HepG2 (cell line): ENCODE measurements around the gene COL27A1. TPM values are rescaled to one million over a fixed set of nuclear protein-coding genes. Genes with fewer than 3 reads are reported as not detected.
A peak's percentile ranks its signal among the peaks of the same experiment; 100 is the strongest.
"Not testable (repeated sequence)": the region's sequence is repeated elsewhere in the genome, so short reads cannot be mapped to it uniquely, and the experiment has no call there.

ENCODE experiments used
- ATAC-seq: fragments of 200-7000 bp; cut with Tn5 transposase; 3 replicates; pipeline ENCODE4 v1.9.1; 2020; ENCODE audit warnings: mild to moderate bottlenecking, moderate library complexity
- BruUV-seq: library from RNA; stranded (reverse); fragments of 400-500 nt; replicated peaks from 2 replicates; lab custom pipeline; 2021; lab: Mats Ljungman, UMichigan
- CTCF ChIA-PET: fragments of 300-600 bp; formaldehyde crosslinking; extraction: SDS; loops from one replicate; lab custom pipeline; 2021; ENCODE audit warnings: low total read pairs, inconsistent platforms, low intra/inter-chr PET ratio; lab: Yijun Ruan, JAX
- POLR2A ChIA-PET: fragments of 350-600 bp; sonication (Branson Sonifier 250); formaldehyde crosslinking; loops from one replicate; lab custom pipeline; 2020; ENCODE audit warnings: antibody characterized with exemption, inconsistent platforms; lab: Yijun Ruan, JAX
- DNase-seq: peaks from one replicate; pipeline ENCODE4 v3.0.0-alpha.2; 2015; ENCODE audit warnings: low spot score
- FAIRE-seq: peaks from 3 replicates; lab custom pipeline; 2011; peaks lifted over from hg19 to GRCh38; lab: Jason Lieb, UNC
- H2AFZ ChIP-seq: one replicate; pipeline ENCODE4 v1.6.1; 2011; ENCODE audit warnings: low read length, inconsistent platforms
- H3K27ac ChIP-seq: fragments of 300-600 bp; 3 replicates; pipeline ENCODE4 v1.8.0; 2011; ENCODE audit warnings: mixed run types, mild to moderate bottlenecking, mixed read lengths, low read length, inconsistent platforms; ENCODE audit not compliant: insufficient read depth; ENCODE audit errors: extremely low read length
- H3K27me3 ChIP-seq, 2 experiments: fragments of 200-600 bp in 1 of 2; 2 replicates in 1 of 2; 3 replicates in 1 of 2; pipeline versions ENCODE4 v1.6.0 to v1.8.0; 2011; ENCODE audit warnings: low read length in 2 of 2, mild to moderate bottlenecking in 2 of 2, moderate library complexity in 2 of 2, inconsistent platforms in 1 of 2; ENCODE audit not compliant: insufficient read depth in 2 of 2, control insufficient read depth in 1 of 2
- H3K36me3 ChIP-seq, 2 experiments: fragments of 200-600 bp in 1 of 2; replicated peaks in 1 of 2; 2 replicates in 1 of 2; 3 replicates in 1 of 2; pipeline versions ENCODE4 v1.5.1 to v1.8.0; 2011; ENCODE audit warnings: low read length in 2 of 2, inconsistent platforms in 1 of 2; ENCODE audit not compliant: insufficient read depth in 2 of 2, control insufficient read depth in 1 of 2
- H3K4me1 ChIP-seq: 2 replicates; pipeline ENCODE4 v1.5.1; 2012; ENCODE audit warnings: low read length, inconsistent platforms; ENCODE audit not compliant: insufficient read depth
- H3K4me2 ChIP-seq: 2 replicates; pipeline ENCODE4 v1.6.0; 2011; ENCODE audit warnings: low read depth, low read length, inconsistent platforms
- H3K4me3 ChIP-seq, 3 experiments: fragments of 200-600 bp in 1 of 3; sonication (generic), shearing (Covaris generic) in 1 of 3; replicated peaks in 1 of 3; 2 replicates each; pipeline ENCODE4 v1.5.1; 2011 to 2016; ENCODE audit warnings: low read length in 3 of 3, inconsistent platforms in 2 of 3, low read depth in 2 of 3, mild to moderate bottlenecking in 2 of 3, control low read depth in 1 of 3, mixed read lengths in 1 of 3; ENCODE audit not compliant: insufficient read depth in 1 of 3
- H3K79me2 ChIP-seq: one replicate; pipeline ENCODE4 v1.6.1; 2011; ENCODE audit warnings: low read length, inconsistent platforms; ENCODE audit not compliant: insufficient read depth
- H3K9ac ChIP-seq: 2 replicates; pipeline ENCODE4 v1.6.0; 2011; ENCODE audit warnings: mild to moderate bottlenecking, low read depth, low read length, inconsistent platforms; ENCODE audit not compliant: insufficient read depth
- H3K9me3 ChIP-seq: 2 replicates; pipeline ENCODE4 v1.5.1; 2012; ENCODE audit warnings: mild to moderate bottlenecking, low read length
- H4K20me1 ChIP-seq: 2 replicates; pipeline ENCODE4 v1.6.0; 2011; ENCODE audit warnings: inconsistent platforms, mild to moderate bottlenecking, low read length, moderate library complexity; ENCODE audit not compliant: insufficient read depth
- ZEB1 ChIP-seq: IDR thresholded peaks from 2 replicates; pipeline ENCODE4 v1.6.1; 2012; ENCODE audit warnings: mild to moderate bottlenecking, low read depth, inconsistent platforms; ENCODE audit not compliant: insufficient replicate concordance
- ZNF274 ChIP-seq: sonication (generic); formaldehyde crosslinking; IDR thresholded peaks from 2 replicates; pipeline ENCODE4 v1.5.1; 2020; ENCODE audit warnings: mild to moderate bottlenecking, missing genetic modification reagents
- ZNF678 ChIP-seq: sonication (generic); formaldehyde crosslinking; IDR thresholded peaks from 2 replicates; pipeline ENCODE4 v1.4.0; 2020; ENCODE audit warnings: mild to moderate bottlenecking, missing genetic modification reagents
- ZNF768 ChIP-seq: sonication (generic); formaldehyde crosslinking; IDR thresholded peaks from 2 replicates; pipeline ENCODE4 v1.4.0; 2020; ENCODE audit warnings: missing genetic modification reagents
- WGBS: methylation state at CpG from one replicate; pipeline ENCODE4 v1.1.6; 2017; ENCODE audit warnings: low lambda C conversion rate; 5-methylcytosine and 5-hydroxymethylcytosine counted together
- in situ Hi-C: cut with HindIII; loops from 2 replicates; pipeline ENCODE4 v1.10.0; 2017; ENCODE audit warnings: low pct_unique_long_range_greater_than_20kb; ENCODE audit not compliant: extremely low pct_ligation_motif_present
- intact Hi-C: fragments of 100-400 bp; cut with micrococcal nuclease; formaldehyde crosslinking; loops from one replicate; pipeline ENCODE4 v1.10.0; 2022; ENCODE audit not compliant: unreplicated experiment
- polyA plus RNA-seq, 8 experiments: library from polyadenylated mRNA; depleted of rRNA in 3 of 8; stranded (reverse) in 7 of 8; unstranded in 1 of 8; fragments of >200 nt; fragmentation: Illumina TruSeq in 4 of 8; extraction: Trizol in 4 of 8; gene quantifications; 2 replicates each; pipeline versions ENCODE4 v1.2.1 to v1.2.3, GENCODE V29; 2011 to 2016; ENCODE audit warnings: low read depth in 4 of 8, missing spikeins in 1 of 8, mixed read lengths in 1 of 8; ENCODE audit not compliant: insufficient read depth in 1 of 8
- total RNA-seq, 5 experiments: library from RNA; depleted of rRNA; stranded (reverse); fragments of >200 nt; fragmentation: Illumina TruSeq; extraction: Trizol; gene quantifications; 2 replicates each; pipeline ENCODE4 v1.2.3, GENCODE V29; 2016; ENCODE audit warnings: low read depth in 1 of 5
- TF ChIP-seq, protein P1 (sequence below): sonication (generic); formaldehyde crosslinking; IDR thresholded peaks from 2 replicates; pipeline ENCODE4 v1.4.0; 2020; ENCODE audit warnings: mild to moderate bottlenecking, missing genetic modification reagents
- TF ChIP-seq, protein P2 (sequence below): sonication (generic); formaldehyde crosslinking; IDR thresholded peaks from 2 replicates; pipeline ENCODE4 v1.4.0; 2020; ENCODE audit warnings: mild to moderate bottlenecking, missing genetic modification reagents

The COL27A1 gene
- total and polyA plus RNA-seq, 2 of the 13 experiments (the other 11 are each of a cell fraction or from before 2014, with no cell fraction given) = 71.3 to 89.1 TPM

DNA sequence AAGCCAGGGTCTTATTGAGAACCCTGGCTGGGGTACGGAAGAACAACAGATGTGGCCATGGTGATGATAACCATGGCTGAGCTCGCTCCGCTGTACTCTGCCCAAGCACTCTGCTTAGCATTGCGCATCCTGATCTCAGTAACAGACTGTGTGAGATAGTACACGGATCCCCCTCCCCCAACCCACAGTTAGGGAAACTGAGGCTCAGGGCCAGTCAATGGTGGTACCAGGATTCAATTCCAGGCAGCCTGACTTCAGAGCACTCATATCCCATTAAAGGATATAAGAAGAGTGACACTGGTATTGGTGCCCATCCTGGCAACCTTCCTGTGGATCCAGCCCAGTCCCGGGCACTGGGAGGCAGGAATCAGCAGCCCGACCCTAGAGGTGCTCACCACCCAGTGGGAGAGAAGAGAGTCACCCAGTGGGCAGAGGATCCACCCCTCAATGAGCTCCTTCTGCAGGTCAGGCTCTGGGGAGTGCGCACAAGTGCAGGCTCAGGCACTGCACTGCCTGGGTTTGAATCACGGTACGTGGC, 29.8 kb upstream of the COL27A1 start:
- ChIA-PET POLR2A (interaction anchor here (1.2 kb wide), 1 partner anchor 49 kb away, joined by 3 read pairs; no protein-coding TSS in a partner anchor), CTCF (no interaction called here)
- in situ Hi-C loops (no loop called here), intact Hi-C loops (no loop called here)
- ATAC-seq (no peak), FAIRE-seq (no peak), DNase-seq (no peak)
- H3K9ac ChIP-seq = no peak overlapping the region
- peaks cover 63% of the 10 kb centered on the region for H3K4me1 ChIP-seq
- H3K4me3 ChIP-seq = no peak overlapping the region
- H3K79me2 ChIP-seq = no peaks in the 10 kb centered on the region
- H3K27ac ChIP-seq = no peak overlapping the region
- BruUV-seq = no TSS peak
- no peaks in the 10 kb centered on the region for H3K36me3 ChIP-seq
- H3K27me3 ChIP-seq = no peaks in the 10 kb centered on the region
- WGBS = 90% methylated on average over 7 of the region's 10 CpGs
- no peak for TF ChIP-seq ZNF678 (CRISPR knock-in tag)
- TF ChIP-seq, protein P1, sequence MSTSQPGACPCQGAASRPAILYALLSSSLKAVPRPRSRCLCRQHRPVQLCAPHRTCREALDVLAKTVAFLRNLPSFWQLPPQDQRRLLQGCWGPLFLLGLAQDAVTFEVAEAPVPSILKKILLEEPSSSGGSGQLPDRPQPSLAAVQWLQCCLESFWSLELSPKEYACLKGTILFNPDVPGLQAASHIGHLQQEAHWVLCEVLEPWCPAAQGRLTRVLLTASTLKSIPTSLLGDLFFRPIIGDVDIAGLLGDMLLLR (CRISPR knock-in tag) = 0 out of 2 replicates have a peak, but pooled peaks have one; percentile 30
- TF ChIP-seq ZEB1 = no peak
- TF ChIP-seq ZNF768 (CRISPR knock-in tag) = peak; percentile 88; the same call in 1 of the 2 replicates
- no peak overlapping the region for H3K4me2 ChIP-seq
- H3K9me3 ChIP-seq = peaks cover 8% of the 10 kb centered on the region; the same call in 1 of the 2 replicates
- no peak overlapping the region for H2AFZ ChIP-seq
- H4K20me1 ChIP-seq = no peaks in the 10 kb centered on the region

- intact Hi-C loops = no loop called here
- Histone ChIP-seq H3K79me2 (no peaks in the 10 kb centered on the region), H3K27ac (no peak overlapping the region), H2AFZ (no peak overlapping the region), H3K9me3 (peaks cover 8% of the 10 kb centered on the region; the same call in 1 of the 2 replicates), H3K36me3 (no peaks in the 10 kb centered on the region), H3K4me2 (no peak overlapping the region), H3K9ac (no peak overlapping the region), H3K27me3 (no peaks in the 10 kb centered on the region), H4K20me1 (no peaks in the 10 kb centered on the region), H3K4me3 (no peak overlapping the region), H3K4me1 (peaks cover 63% of the 10 kb centered on the region)
- no peak for DNase-seq
- in situ Hi-C loops = no loop called here
- WGBS = 93% methylated on average over 13 of the region's 13 CpGs
- POLR2A ChIA-PET = interaction anchor here (1.2 to 1.6 kb wide), 2 partner anchors 8 to 48 kb away, joined by 3 to 4 read pairs; no protein-coding TSS in a partner anchor
- TF ChIP-seq ZNF274 (CRISPR knock-in tag) = no peak
- TF ChIP-seq, protein P2, sequence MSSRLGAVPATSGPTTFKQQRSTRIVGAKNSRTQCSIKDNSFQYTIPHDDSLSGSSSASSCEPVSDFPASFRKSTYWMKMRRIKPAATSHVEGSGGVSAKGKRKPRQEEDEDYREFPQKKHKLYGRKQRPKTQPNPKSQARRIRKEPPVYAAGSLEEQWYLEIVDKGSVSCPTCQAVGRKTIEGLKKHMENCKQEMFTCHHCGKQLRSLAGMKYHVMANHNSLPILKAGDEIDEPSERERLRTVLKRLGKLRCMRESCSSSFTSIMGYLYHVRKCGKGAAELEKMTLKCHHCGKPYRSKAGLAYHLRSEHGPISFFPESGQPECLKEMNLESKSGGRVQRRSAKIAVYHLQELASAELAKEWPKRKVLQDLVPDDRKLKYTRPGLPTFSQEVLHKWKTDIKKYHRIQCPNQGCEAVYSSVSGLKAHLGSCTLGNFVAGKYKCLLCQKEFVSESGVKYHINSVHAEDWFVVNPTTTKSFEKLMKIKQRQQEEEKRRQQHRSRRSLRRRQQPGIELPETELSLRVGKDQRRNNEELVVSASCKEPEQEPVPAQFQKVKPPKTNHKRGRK (CRISPR knock-in tag) = peak; percentile 61; the same call in 1 of the 2 replicates
- CTCF ChIA-PET = no interaction called here
- no peak for ATAC-seq
- BruUV-seq = no TSS peak
- FAIRE-seq = no peak
Measured at GRCh38 chr9:114126247-114127060, 28.9 kb upstream of the COL27A1 start.

DNA sequence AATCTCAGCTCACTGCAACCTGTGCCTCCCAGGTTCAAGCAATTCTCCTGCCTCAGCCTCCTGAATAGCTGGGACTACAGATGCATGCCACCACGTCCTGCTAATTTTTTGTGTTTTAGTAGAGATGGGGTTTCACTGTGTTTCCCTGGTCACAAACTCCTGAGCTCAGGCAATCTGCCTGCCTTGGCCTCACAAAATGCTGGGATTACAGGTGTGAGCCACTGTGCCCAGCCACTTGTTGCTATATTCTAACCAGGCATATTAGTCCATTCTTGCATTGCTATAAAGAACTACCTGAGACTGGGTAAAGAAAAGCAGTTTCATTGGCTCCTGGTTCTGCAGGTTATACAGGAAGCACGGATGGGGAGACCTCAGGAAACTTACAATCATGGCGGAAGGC, 26.6 kb upstream of the COL27A1 start:
- H3K36me3 ChIP-seq, H3K4me2 ChIP-seq, H3K9me3 ChIP-seq, DNase-seq, H3K4me3 ChIP-seq, H3K27me3 ChIP-seq, in situ Hi-C loops, H3K79me2 ChIP-seq, H2AFZ ChIP-seq, H3K27ac ChIP-seq, ATAC-seq, H3K9ac ChIP-seq, FAIRE-seq, BruUV-seq, H4K20me1 ChIP-seq, intact Hi-C loops, POLR2A ChIA-PET, CTCF ChIA-PET: not testable (repeated sequence)
- peaks cover 63% of the 10 kb centered on the region for H3K4me1 ChIP-seq
- 77% methylated on average over 3 of the region's 3 CpGs for WGBS
